Right lung (tissue), 5 donors: ENCODE data around the gene HOXB3. TPM values are rescaled to one million over a fixed set of nuclear protein-coding genes. Genes with fewer than 3 reads are reported as not detected.

Experiments
- DNase-seq, 2 donors: peaks; one replicate each; pipeline ENCODE4 v3.0.0-alpha.2; 2013
- polyA plus RNA-seq, 5 donors: library from polyadenylated mRNA; unstranded; fragments of 120-200 nt; gene quantifications; one replicate each; pipeline versions ENCODE4 v1.2.1 to v1.2.3, GENCODE V29; 2013; ENCODE audit warnings: inconsistent platforms in 1 of 5, low replicate concordance in 1 of 5; ENCODE audit not compliant: insufficient read length in 5 of 5, insufficient read depth in 1 of 5

The HOXB3 gene
- polyA plus RNA-seq, 5 donors: 74.3 to 95.5 (median 89.1) TPM

DNA sequence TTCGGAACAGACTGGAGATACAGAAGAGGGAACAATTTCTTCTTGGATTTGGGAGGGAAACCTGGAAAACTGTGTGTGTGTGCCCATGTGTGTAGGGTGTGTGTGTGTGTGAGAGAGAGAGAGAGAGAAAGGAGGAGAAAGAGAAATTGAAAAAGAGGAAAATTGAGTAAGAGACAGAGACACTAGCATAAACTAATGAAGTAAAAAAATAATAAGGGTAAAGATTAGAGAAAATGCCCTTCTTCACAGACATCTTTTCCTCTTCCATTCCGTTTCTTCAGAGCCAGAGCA is 31.3 kb downstream of the HOXB3 start:
- DNase-seq: no peak

DNA sequence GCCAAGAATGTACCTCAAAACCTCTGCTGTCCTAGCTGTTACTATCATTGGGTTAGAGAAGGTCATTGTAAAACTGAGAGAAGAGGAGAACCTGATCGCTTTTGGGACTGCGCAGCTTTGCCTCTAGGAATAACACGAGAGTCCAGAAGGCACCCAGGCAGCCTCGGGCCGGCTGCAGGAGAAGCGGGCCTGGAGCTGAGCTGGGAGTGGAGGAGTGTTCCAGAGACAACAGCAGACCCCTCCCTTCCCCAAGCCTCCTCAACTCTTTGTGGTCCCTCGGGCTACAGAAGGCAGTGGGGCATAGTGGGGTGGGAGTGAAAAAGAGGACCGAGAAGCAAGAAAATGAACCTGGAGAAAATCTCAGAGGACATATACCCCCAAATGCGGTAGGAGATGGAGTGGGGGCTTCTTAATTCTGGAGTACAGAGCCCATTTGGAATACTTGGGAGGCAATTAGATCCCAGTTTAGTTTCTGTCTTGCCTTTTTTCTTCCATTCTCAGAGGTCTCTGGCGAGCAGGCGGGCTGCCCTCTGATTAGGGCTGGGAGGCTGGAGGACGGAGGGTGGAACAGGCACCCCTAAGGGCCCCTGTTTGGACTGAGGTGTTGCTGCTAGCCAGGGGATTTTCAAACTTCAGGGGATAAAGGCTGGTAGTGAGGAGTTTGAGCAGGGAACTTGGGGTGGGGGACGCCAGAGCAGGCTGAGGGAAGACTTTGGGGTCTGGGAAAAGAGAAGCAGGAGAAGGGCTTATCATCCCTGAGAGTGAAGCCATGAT is 31.8 kb downstream of the HOXB3 start:
- DNase-seq: peak; percentile 15 to 20

DNA sequence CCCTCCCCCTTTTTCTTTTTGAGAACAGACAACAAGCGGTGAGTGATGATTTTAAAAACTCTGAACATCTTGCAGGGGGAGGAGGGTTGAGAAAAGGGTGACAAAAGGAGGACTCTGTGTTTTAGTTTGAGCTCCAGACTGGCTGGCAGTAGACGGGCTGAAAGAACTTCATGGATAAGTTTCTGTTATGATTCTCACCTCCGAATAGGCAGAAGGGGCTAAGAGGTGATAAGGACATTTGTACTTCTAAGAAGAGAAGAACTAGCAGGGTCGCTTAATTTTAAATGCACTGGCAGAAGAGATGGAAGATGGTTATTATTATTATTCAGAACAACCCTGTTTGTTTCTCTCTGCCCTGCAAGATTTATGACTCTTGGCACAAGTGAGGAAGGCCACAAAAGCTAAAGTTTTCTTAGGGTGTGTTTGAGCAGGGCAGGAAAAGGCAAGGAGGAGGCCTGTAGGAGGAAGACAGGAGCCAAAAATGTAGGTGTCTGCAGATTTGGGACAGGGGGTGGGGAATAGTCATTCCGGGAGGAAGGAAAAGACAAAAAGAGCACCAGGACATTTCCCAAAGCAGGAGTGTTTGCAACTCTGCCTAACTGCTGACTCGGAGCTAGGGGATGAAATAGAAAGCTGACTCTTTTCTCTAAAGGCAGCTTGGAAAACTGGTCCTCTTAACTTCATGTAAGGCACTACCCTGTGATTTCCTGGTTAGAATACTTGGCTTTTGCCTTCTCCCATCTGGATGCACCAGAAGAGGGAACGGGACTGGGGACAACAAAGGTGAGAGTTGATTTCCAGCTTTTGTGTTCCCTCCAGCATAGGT is 33.3 kb downstream of the HOXB3 start:
- peak; percentile 48 to 52 for DNase-seq

DNA sequence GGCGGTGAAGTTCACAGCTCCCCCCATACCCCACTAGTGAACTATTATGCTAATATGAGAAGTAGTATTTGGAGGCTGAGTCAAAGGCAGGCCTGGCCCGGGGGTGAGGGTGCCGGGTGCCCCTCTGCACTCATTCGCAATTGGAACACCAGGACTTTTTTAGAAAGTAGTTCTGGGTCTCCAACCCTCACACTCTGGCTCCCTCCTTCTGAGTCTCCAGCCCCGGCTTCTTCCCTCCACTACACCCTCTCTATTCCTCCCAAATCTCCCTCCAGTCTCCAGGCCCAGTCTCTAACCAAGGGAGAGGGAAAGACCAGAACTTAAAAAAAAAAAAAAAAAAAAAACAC is 33.8 kb downstream of the HOXB3 start:
- DNase-seq: peak in 1 of 2 donors; percentile 7

DNA sequence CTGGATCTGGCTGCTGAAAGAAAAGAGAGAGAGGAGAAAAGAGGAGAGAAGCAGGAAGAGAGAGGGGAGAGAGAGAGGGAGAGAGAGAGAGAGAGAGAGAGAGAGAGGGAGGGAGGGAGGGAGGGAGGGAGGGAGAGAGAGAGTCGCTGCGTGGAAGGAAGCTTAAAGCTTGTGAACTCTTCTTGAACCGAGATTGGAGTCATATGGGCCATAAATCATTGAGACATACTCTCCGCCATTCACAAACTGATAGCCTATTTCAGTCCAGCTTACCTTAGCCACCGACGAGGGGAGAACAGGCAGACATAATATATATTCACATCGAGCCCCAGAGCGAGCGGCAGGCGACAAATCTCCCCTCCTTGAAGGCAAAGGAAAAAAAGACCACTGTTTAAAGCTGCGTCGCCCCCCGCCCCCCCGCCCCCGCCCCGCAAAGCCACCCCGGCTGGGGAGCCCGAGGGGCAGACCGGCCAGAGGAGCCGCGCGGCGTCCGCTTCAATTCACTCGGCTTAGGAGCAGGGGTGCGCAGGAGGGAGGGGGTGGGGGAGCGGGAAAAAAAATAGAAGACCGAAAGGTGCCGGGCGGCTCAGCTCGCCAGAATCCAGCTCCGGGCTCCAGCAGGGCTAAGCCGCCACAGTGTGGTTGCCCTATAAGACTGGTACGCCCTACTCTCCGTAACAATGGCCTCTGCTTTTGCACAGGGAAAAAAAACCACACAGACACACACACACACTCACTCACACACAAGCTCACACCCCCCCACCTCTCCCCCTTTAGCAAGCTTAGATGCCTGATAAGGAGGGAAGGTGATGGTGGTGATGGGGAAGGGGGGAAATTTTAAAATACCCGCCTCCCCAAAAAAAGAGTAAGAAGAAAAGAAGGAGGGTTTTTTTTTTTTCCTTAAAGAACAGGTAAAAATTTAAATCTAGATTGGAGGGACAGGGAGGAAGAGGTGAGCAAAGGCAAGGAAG is 34.5 kb downstream of the HOXB3 start:
- peak; percentile 76 to 80 for DNase-seq

DNA sequence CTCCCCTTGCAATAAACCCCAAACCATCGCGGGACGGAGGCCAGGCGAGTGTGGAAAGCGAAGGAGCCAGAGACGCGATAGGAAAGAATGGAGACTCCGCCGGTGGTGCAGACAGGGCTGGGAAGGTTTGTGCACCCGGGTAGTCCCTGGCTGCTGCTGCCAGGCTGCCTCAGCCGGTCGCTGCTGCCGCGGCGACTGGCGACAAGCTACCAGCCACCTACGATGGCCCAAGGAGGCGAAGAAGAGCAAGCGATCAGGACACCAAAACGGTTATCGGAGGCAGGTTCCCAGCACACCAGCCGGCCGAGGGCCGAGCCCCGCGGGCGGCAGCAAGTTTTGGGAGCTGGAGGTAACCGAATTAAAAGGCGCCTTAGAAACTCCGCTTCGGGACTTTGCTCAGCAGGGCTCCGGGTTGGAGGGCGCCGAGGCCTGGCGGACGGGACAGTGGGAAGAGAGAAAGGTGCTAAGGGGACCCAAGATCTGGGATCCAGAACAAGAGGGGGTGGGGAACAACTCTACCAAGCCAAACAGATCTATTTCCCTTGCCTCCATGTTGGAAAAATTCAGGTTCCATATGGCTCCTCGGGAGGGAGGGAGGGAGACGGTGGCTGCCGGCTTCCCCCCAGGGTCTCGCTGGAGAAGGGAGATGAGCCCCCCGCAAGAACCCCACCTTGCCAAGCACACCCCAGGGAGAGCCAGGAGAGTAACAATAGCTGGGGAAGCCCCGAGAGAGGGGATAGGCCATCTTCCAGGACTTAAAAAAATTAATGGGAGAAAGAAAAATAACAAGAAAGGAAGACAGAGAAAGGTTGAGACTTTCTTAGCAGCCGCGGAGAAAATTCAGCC is 35.4 kb downstream of the HOXB3 start:
- peak; percentile 20 to 36 for DNase-seq

DNA sequence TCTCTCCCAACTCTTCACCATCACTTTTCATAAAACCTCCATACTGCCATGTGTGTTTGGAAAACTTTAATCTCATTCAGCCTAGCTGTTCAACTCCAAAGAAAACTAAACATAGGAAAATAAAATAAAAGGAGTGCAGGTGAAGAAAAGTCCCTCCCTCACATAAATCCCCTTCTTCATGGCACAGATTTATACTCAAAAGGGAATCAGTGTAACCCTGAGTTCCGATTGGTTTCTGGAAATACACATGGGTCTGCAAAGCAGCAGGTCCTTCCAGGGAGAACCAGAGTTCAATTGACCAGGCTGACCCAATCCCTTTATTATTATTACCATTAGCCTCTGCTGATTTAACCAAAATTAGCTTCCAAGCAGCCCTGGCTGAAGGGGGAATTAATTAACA is 36.2 kb downstream of the HOXB3 start:
- DNase-seq: peak in 1 of 2 donors; percentile 33

DNA sequence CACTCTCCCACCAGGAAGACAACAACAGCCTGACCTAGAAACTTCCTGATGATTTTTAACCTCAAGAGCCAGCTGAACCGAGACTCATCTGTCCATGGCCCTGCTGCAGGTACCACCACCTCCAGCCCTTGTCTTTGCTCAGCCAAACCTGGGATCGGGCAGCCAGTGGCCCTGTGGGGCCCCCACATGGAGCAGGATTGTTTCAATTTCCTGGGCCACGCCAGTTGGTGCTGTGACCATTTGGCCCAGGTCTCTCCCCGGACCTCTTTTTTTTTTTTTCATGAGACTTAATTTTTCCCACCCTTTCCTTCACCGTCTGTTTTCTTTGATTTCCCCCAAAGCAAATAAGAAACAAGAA is 36.9 kb downstream of the HOXB3 start:
- DNase-seq: no peak

DNA sequence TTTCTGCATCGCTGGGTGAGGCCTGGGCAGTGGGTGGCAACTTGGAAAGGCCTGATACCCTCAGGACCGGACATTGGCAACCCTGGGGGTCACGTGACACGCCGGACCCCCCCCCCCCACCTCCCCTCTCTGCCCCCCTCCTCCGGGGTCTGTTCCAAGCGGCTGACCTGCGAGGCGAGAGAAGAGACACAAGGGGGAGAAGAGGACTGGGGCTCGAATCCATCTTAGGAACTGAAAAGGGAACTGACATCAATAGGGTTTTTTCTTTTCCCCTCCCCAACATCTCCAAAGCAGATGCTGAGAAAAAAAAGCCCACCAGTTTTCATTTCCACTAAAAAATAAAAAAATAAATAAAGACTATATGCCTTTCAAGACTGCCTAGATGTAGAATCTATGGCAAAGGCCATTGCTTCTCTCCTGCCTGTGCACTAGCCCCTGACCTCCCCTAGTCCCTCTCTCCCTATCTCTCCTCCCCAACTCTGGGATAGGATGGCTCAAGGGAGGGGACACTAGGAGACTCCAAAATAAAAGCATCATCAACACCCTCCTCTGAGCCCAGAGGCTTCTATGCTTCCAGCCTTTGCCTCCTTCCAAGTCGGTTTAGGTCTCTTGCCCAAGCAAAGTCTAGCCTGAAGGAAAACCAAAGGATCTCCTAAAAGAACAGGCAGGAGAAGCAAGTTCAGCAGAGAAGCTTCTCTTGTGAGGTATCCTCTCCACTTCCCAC is 37.4 kb downstream of the HOXB3 start:
- peak; percentile 58 to 59 for DNase-seq

DNA sequence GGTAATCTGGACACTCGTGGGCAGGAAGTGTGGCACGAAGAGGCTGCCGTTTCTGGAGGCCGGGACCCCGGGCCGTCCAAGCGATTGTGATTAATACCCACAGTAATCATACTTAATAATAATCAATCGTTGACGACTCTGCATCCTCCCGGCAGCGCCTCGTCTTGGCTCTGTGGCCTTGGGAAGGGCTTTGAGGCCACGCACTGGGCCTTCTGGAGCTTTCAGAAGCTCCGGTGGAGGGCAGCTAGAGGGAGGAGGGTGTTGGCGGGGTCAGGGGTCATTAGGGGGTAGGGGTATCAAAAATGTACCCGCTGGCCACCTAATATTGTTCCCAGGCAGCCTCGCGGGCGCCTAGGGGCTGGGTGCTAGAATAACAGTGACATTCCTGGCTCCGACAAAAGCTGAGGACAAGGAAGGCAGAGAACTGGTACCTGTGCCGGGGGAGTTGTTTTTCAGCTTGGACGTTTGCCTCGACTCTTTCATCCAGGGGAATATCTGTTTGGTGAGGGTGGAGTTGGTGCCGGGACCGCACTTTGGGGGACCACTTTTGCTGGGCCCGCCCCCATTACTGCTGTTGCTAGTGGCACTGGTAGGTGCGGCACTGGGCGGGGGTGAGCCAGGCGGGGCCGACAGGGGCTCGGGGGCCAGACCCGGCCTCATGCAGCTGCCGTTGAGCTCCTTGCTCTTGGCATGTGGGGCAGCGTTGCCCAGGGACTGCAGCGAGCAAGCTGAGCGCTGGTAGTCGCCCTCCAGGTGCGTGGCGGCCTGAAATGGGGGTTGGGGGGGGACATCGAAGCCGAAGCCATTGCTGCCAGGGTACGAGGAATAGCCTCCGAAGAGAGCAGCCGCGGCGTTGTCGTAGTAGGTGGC is 38.2 kb downstream of the HOXB3 start:
- DNase-seq: peak in 1 of 2 donors; percentile 35

DNA sequence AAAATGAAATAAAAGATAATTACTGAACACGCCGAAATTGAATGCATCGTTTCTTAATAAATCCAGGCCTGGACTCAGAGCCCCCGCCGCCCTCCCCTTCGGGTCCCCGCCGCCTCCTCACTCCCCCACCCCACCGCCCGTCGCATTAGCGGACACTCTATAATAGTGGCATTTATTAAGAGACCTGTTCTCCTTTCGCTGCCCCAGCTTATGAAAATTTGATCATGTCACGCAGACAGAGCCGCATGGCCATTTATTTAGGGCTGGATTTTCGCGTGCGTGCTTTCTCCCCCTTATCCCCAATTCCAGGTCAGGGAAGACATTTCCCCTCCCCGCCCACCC is 38.9 kb downstream of the HOXB3 start:
- peak; percentile 36 to 41 for DNase-seq

DNA sequence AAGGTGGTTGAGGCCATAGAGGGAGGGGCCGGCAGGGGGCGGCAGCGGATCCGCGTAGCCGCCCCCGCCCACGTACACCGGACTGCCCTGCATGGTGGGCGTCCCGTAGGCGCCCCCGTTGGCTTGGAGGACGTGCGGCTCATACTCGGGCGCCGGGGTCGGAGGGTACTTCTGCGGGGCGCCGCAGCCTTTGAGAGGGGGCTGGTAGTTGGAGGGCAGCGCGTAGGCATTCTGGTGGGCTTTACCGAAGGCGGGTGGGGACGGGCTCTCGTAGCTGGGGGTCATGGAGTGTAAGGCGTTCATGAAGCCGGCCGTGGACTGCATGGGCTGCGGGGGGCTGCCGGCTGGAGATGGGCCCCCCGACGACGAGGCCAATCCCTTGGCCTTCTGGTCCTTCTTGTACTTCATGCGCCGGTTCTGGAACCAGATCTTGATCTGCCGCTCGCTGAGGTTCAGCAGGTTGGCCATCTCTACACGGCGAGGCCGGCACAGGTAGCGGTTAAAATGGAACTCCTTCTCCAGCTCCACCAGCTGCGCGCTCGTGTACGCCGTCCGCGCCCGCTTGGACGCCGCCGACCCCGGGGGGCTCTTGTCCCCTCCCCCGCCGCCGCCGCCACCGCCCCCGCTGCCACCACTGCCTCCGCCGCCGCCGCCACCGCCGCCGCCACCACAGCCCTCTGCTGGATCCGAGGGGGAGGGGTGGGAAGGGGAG is 39.4 kb downstream of the HOXB3 start:
- peak in 1 of 2 donors; percentile 36 for DNase-seq

DNA sequence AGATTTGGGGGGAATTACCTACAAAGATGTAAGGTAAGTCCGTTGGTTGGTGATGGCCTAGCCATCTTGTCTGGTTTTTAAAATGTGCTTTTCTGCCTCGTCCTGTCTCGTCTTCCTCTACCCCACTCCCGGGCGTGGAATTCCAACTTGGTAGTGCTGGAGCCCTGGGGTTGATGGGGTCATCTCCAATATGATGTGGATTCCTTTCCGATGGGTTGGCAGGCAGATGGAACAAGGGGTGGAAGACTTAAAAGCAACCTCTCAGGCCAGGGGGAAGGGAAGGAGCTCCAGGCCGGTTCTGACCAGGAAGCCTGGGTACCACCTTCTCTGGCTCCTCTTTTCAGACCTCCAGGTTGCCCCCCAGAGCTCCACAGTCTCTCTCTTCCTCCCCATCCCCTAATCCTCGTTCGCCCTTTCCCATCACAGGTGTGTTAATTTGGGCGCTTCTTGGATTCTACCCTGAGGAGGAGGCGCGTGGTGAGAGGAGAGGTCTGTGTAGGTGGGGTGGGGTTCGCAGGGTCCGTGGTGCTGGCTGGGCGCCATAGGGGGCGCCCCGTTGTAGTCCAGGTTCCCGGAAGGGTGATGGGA is 40.0 kb downstream of the HOXB3 start:
- DNase-seq: peak; percentile 26 to 33

DNA sequence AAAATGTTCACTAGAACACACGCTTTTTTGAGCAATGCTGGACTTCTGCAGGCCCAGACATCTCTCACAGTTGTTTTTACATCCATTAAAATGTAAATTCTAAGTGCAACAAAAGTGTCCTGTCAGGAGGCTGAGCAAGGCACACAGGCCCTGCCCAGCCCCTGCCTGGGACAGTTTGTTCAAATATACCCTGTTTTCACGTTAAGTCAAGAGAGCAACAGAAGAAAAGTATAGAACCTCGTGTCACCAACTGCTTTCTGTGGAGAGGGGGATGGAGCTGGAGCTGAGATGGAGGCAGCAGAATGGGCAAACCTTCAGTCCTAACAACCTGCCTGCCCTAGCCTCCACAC is 40.8 kb downstream of the HOXB3 start:
- peak in 1 of 2 donors; percentile 18 for DNase-seq

DNA sequence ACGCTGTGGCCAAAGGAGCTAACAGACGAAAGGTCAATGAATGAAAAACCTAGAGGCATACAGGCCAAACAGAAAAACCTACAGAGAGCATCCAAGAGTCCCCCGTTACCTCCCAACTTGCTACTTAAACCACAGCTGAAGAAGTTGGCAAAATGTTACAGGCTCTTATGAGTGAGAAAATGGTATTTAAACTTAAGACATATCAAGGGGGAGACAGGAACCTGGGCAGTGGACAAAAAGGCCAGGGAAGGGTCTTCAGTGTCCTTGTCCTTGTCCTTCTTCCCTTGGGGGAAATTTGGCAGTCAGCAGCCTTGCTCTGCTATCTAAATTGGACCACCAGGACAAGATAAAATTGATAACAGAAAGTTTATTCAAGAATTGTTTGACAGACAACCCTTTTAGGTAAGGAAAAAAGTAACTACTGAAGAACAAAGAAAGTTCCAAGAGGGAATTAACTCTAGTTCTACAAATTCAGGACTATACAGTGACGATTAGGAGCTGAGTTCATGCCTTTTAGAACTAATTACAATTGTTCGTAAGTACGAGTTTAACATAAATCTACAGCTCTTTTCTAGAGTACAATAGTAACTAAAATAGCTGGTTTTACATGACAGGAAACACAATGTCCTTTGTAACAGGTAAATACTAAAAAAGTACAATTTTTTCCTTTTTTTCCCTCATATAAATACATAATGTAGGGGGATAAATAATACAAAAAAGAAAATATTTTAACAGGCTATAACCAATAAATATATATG is 41.3 kb downstream of the HOXB3 start:
- DNase-seq: no peak

DNA sequence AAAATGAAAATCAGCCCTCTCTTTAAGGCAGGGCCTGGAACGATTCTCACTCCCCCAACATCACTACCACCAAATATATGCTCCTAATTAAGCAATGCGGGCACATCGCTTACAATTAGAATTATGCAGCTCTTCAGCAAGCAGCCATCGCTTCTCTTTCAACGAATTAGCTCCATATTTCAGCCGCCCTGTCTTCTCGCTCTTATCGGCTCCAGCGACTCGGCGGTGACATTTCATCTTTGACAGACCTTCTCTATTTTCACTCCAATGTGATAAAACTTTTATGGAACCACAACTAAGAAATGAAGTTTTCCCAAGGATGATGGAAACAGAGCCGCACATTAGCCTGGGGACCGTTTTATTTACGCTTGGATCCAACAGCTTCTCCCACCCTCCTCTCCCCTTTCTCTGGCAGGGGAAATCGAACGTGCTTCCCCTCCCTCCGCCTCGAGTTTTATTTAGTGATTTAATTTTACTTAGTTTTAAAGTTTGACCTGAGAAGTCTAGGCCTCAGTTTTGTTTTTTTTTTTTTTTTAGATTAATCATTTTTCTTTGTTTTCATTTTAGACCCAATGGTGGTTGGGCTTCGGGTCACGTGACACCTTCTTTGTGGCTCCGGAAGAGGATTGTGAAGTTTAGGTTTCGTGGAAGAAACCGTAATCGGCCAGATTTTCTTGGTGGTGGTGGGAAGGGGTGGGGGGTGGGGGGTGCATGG is 42.1 kb downstream of the HOXB3 start:
- peak; percentile 73 to 75 for DNase-seq
